GM12892 (cell line): ENCODE data around the gene PROP1.
"Not testable (repeated sequence)": the region's sequence is repeated elsewhere in the genome, so short reads cannot be mapped to it uniquely, and the experiment has no call there.

Experiments used
- POLR2A ChIP-seq: IDR thresholded peaks from 2 replicates; pipeline ENCODE4 v1.6.1; 2011; ENCODE audit warnings: low read depth, low read length, control low read depth
- TAF1 ChIP-seq: IDR thresholded peaks from 2 replicates; pipeline ENCODE4 v1.6.1; 2011; ENCODE audit warnings: low read depth, mild to moderate bottlenecking, control low read depth, low read length, borderline replicate concordance

- not testable (repeated sequence) for TF ChIP-seq POLR2A, TAF1
Measured at GRCh38 chr5:177945601-177946283, 50.3 kb downstream of the PROP1 start.
